Activated T-cell treated with anti-CD3 and anti-CD28 coated beads, Interleukin-2, amount 50 U/mL, for 24 hours (primary cell): ENCODE data around the gene STAG1.
"Not testable (repeated sequence)": the region's sequence is repeated elsewhere in the genome, so short reads cannot be mapped to it uniquely, and the experiment has no call there.

ENCODE experiments used
- DNase-seq: peaks from one replicate; pipeline ENCODE4 v3.0.0-alpha.2; 2020
- H3K27ac Mint-ChIP-seq: 2 replicates; pipeline ENCODE4 v1.8.0; 2020; ENCODE audit warnings: mild to moderate bottlenecking, mixed read lengths
- H3K27me3 Mint-ChIP-seq: 2 replicates; pipeline ENCODE4 v1.8.0; 2020; ENCODE audit warnings: mixed read lengths
- H3K36me3 Mint-ChIP-seq: 2 replicates; pipeline ENCODE4 v1.8.0; 2020; ENCODE audit warnings: low read depth, mixed read lengths
- H3K4me1 Mint-ChIP-seq: 2 replicates; pipeline ENCODE4 v1.8.0; 2020; ENCODE audit warnings: low read depth, mixed read lengths
- H3K4me3 Mint-ChIP-seq: 2 replicates; pipeline ENCODE4 v1.8.0; 2020; ENCODE audit warnings: mild to moderate bottlenecking, moderate library complexity, mixed read lengths
- H3K9me3 Mint-ChIP-seq: 2 replicates; pipeline ENCODE4 v1.8.0; 2020; ENCODE audit warnings: mixed read lengths

STAG1 gene

DNA sequence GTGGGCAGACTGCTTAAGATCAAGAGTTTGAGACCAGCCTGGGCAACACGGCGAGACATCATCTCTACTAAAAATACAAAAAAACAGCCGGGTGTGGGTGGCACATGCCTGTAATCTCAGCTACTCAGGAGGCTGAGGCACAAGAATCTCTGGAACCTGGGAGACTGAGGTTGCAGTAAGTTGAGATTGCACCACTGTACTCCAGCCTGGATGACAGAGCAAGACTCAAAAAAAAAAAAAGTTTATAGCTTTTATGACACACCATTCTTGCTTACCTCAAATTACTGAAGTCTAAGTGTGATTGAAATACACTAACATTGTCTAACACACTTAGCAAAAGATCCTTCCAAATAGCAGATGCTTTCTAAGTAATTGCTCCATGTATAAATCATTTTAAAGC, 207.6 kb downstream of the STAG1 start:
- Mint-ChIP-seq H3K36me3 (peaks cover 19% of the 10 kb centered on the region), H3K27me3 (no peaks in the 10 kb centered on the region), H3K27ac (no peak overlapping the region), H3K4me1 (peaks cover 21% of the 10 kb centered on the region), H3K4me3 (no peak overlapping the region), H3K9me3 (no peaks in the 10 kb centered on the region)
- no peak for DNase-seq

DNA sequence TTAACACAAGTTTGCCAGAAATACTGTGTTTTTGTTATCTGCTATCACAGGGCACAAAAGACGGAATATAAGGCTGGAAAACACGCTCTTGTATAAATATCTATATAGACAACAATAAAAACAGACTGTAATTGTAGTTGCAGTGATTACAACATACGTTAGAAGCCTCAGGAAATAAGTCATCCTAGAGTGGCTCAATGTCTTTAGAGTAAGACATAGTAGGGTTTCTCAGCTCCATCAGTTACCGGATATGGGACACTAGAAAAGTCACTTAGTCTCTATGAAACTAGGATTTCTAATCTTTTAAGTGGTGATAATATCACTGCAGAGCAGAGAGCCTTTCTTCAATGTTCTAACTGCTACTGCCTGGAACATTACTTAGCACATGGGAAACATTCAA, 208.8 kb downstream of the STAG1 start:
- H3K4me3 Mint-ChIP-seq: no peak overlapping the region
- no peak for DNase-seq
- H3K9me3 Mint-ChIP-seq: no peaks in the 10 kb centered on the region
- H3K27me3 Mint-ChIP-seq: no peaks in the 10 kb centered on the region
- H3K36me3 Mint-ChIP-seq: peaks cover 23% of the 10 kb centered on the region
- H3K4me1 Mint-ChIP-seq: peaks cover 20% of the 10 kb centered on the region
- H3K27ac Mint-ChIP-seq: no peak overlapping the region

DNA sequence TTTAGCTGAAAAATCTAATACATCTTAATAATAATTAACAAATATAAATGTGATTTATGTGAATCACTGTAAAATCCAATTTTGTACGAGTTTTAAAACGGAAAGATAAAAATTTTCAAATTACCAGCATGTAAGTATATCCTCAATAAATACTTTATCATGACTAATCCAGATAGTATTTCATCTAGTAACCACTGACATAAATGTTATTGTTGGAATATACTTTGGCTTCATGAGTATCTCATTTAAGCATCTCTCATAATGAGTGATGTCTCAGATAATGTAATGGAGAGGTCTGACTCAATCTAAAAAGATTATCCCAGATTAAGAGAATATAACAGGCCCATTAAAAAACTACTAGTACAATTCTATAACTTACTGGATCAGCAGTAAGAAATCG, 216.3 kb downstream of the STAG1 start:
- Mint-ChIP-seq H3K27ac (no peak overlapping the region), H3K9me3 (peaks cover 18% of the 10 kb centered on the region), H3K4me3 (no peak overlapping the region), H3K36me3 (peaks cover 66% of the 10 kb centered on the region), H3K27me3 (no peaks in the 10 kb centered on the region), H3K4me1 (no peaks in the 10 kb centered on the region)
- DNase-seq: no peak

DNA sequence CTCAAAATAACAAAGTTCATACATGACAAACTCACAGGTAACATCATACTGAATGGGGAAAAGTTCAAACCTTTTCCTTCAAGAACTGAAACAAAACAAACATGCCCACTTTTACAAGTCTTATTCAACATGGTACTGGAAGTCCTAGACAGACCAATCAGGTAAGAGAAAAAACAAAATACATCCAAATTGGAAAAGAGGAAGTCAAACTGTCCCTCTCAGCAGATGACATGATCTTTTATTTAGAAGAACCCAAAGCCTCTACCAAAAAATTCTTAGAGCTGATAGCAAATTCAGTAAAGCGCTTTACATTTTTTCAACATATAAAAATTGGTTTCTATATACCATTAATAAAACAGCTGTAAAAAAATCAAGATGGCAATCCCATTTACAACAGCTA, 219.4 kb downstream of the STAG1 start:
- no peak for DNase-seq
- Mint-ChIP-seq H3K4me1 (peaks cover 8% of the 10 kb centered on the region), H3K27ac (no peak overlapping the region)

DNA sequence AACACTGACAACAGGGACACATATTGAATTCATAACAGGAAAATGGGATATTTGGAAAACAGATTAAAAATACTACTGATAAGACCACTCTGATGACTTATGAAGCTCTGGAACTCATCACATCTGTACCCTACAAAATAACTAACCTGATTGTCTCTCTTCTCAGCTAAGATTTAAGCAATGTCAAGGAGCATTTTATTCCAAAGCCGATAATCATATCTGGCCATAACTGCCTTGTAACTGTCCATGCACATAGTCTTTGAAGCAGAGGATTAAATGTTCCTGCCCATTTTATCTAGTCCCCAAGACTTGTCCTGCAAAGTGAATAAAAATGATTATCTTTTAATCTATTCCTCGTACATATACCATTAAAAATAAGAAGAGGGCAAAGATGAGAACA, 234.1 kb downstream of the STAG1 start:
- no peaks in the 10 kb centered on the region for H3K9me3 Mint-ChIP-seq
- no peaks in the 10 kb centered on the region for H3K27me3 Mint-ChIP-seq
- no peak for DNase-seq
- peaks cover 55% of the 10 kb centered on the region for H3K36me3 Mint-ChIP-seq
- peaks cover 2% of the 10 kb centered on the region for H3K4me1 Mint-ChIP-seq
- H3K27ac Mint-ChIP-seq: no peak overlapping the region
- no peak overlapping the region for H3K4me3 Mint-ChIP-seq

More for the DNA sequence above, 219.4 kb downstream of the STAG1 start:
- H3K4me3 Mint-ChIP-seq: no peak overlapping the region
- no peaks in the 10 kb centered on the region for H3K27me3 Mint-ChIP-seq
- H3K36me3 Mint-ChIP-seq: peaks cover 80% of the 10 kb centered on the region
- H3K9me3 Mint-ChIP-seq: peaks cover 32% of the 10 kb centered on the region

DNA sequence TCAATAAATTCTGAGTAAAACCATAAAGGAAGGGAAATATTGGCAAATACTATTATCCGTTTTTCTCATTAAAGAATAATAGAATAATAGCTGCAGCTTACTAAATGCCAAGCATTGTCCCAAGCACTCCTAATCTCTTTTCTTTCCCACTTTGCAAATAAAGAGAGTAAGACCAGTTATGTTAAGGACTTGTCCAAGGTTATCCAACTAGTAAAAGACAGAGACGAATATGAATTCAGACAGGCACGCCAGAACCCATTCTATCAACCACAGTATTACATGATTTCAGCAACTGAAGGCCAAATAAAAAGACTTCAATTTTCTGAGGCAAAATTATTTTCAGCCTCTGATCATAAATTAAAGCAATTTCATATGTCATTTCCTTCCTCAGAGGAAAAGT, 235.5 kb downstream of the STAG1 start:
- Mint-ChIP-seq H3K27ac (no peak overlapping the region), H3K4me1 (peaks cover 2% of the 10 kb centered on the region), H3K27me3 (no peaks in the 10 kb centered on the region), H3K4me3 (no peak overlapping the region), H3K9me3 (no peaks in the 10 kb centered on the region), H3K36me3 (peaks cover 63% of the 10 kb centered on the region)
- no peak for DNase-seq

DNA sequence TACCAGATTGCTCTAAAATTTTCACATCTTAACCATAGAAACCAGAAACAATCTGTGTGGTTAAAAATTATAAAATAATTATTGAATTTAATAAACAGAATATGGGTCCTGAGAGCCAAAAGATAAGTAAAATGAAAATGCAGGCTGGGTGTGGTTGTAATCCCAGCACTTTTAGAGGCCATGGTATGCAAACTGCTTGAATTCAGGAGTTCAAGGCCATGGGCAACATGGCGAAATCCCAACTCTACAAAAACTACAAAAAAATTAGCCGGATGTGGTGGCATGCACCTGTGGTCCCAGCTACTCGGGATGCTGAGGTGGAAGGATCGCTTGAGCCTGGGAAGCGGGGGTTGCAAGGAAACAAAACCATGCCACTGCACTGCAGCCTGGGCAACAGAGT, 236.1 kb downstream of the STAG1 start:
- H3K4me1 Mint-ChIP-seq: peaks cover 2% of the 10 kb centered on the region
- no peak overlapping the region for H3K27ac Mint-ChIP-seq
- H3K4me3 Mint-ChIP-seq: no peak overlapping the region
- H3K27me3 Mint-ChIP-seq: no peaks in the 10 kb centered on the region
- H3K36me3 Mint-ChIP-seq: peaks cover 62% of the 10 kb centered on the region
- DNase-seq: no peak
- H3K9me3 Mint-ChIP-seq: no peaks in the 10 kb centered on the region

DNA sequence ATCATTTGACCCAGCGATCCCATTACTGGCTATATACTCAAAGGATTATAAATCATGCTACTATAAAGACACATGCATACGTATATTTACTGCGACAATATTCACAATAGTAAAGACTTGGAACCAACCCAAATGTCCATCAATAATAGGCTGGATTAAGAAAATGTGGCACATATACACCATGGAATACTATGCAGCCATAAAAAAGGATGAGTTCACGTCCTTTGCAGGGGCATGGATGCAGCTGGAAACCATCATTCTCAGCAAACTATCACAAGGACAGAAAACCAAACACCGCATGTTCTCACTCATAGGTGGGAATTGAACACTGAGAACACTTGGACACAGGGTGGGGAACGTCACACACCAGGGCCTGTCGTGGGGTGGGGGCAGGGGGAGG, 237.6 kb downstream of the STAG1 start:
- peaks cover 64% of the 10 kb centered on the region for H3K36me3 Mint-ChIP-seq
- not testable (repeated sequence) for H3K9me3 Mint-ChIP-seq, H3K4me1 Mint-ChIP-seq, DNase-seq, H3K27me3 Mint-ChIP-seq, H3K4me3 Mint-ChIP-seq, H3K27ac Mint-ChIP-seq

DNA sequence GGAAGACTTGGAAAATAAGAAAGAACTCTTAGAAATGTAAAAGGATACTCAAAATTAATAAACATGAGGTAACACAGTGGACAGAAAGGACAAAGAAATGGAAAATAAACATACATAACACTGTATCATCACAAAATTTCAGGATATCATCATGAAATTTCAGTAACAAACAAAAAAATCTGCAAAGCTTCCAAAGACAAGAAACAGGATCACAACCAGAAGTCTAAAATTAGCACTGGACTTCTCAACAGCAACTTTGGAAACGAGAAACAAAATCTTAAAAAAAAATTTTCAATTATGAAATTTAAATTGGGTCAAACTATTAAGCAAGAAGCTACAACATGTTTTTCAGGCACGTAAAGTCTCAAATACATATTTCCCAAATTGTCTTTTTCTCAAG, 238.8 kb downstream of the STAG1 start:
- no peak overlapping the region for H3K4me3 Mint-ChIP-seq
- H3K4me1 Mint-ChIP-seq: peaks cover 2% of the 10 kb centered on the region
- H3K9me3 Mint-ChIP-seq: no peaks in the 10 kb centered on the region
- no peaks in the 10 kb centered on the region for H3K27me3 Mint-ChIP-seq
- peaks cover 62% of the 10 kb centered on the region for H3K36me3 Mint-ChIP-seq
- DNase-seq: no peak
- no peak overlapping the region for H3K27ac Mint-ChIP-seq

DNA sequence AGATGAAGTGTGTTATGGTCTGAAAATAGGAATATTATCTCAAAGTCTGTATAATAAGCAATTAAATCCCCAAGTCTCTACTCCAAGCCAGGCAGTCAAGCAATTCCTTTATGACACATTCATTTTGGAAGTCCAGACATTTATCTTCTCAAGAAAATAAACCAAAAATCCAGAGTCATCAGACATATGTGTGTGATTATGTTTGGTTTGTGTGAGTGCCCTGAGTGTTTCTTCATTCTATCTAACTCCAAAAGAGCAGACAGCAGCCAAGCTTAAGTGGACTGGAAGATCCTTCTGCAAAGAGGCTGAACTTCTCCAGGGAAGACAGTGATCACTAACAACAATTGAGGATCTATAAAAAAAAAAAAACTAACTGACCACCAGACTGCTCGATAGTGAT, 239.8 kb downstream of the STAG1 start:
- Mint-ChIP-seq H3K27ac (no peak overlapping the region), H3K4me1 (peaks cover 2% of the 10 kb centered on the region), H3K4me3 (no peak overlapping the region), H3K27me3 (no peaks in the 10 kb centered on the region), H3K9me3 (no peaks in the 10 kb centered on the region), H3K36me3 (peaks cover 60% of the 10 kb centered on the region)
- DNase-seq: no peak

DNA sequence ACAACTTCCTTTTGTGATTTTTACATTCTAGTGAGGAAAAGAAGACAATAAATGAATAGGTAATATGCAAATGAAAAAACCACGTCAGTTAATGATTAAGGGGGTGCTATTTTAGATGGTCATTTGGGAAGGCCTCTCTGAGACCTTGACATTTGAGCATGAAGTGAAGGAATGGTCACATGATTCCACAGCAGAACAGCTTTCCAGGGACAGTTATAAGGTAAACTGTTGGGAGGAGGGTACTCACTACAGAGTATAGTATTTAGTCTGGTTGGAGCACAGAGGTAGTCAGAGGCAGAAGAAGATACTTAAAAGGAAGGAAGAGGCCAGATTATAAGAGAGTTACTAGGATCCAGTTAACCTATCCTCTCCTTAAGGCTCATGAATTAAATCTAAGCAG, 246.5 kb downstream of the STAG1 start:
- Mint-ChIP-seq H3K4me3 (no peak overlapping the region), H3K9me3 (no peaks in the 10 kb centered on the region), H3K27ac (no peak overlapping the region), H3K36me3 (peaks cover 50% of the 10 kb centered on the region), H3K27me3 (no peaks in the 10 kb centered on the region), H3K4me1 (no peaks in the 10 kb centered on the region)
- DNase-seq: no peak

DNA sequence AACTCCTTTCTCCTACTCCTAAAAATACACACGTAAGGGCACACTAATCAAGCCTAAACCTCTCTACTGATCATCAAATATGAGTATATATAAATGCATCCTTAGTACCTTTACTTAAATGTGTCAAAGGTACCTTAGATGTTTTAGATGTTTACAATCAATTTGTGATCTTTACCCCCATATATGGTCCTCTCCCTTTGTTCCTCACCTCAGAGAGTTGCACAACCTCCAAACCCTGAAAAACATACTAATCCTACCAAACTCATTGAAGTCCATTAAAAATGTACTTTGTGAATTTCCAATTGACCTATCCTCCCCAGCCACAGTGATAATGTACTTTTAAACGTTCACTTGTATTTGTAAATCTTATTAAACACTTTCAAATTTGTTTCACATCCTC, 249.1 kb downstream of the STAG1 start:
- DNase-seq: no peak
- Mint-ChIP-seq H3K27ac (peak overlapping the region; percentile 16), H3K4me1 (no peaks in the 10 kb centered on the region), H3K9me3 (no peaks in the 10 kb centered on the region), H3K4me3 (no peak overlapping the region), H3K27me3 (no peaks in the 10 kb centered on the region), H3K36me3 (peaks cover 64% of the 10 kb centered on the region)

DNA sequence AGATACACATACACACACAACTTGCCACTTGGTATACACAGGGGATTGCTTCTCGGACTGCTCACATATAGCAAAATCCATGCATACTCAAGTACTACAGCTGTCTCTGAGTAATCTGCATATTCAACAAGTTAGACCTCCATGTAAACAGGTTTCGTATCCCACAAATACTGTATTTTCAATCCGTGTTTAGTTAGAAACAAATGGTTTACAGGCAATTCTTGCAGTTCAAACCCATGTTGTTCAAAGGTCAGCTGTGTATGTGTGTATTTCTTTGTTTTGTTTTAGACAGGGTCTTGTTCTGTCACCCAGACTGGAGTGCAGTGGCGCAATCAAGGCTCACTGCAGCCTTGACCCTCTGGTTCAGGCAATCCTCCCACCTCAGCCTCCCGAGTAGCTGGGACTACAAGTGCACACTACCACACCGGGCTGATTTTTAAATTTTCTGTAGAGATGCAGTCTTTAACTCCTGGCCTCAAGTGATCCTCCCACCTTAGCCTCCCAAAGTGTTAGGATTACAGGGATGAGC, 253.2 kb downstream of the STAG1 start:
- H3K9me3 Mint-ChIP-seq: peaks cover 2% of the 10 kb centered on the region
- no peak overlapping the region for H3K27ac Mint-ChIP-seq
- H3K4me1 Mint-ChIP-seq: no peaks in the 10 kb centered on the region
- no peak for DNase-seq
- peaks cover 76% of the 10 kb centered on the region for H3K36me3 Mint-ChIP-seq
- H3K4me3 Mint-ChIP-seq: no peak overlapping the region
- H3K27me3 Mint-ChIP-seq: no peaks in the 10 kb centered on the region

DNA sequence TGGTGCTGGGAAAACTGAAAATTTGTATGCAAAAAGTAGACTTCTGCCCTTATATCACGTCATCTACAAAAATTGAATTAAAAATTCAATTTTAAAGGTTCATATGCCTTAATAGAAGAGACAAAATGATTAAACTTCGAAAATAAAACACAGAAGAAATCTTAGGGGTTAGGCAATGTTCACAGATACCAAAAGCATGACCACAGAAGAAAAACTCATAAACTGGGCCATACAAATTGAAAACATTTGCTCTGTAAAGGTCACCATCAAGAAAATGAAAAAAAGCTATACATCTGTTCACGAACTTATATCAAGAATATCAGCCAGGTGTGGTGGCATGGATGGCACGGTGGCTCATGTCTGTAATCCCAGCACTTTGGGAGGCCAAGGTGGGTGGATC, 257.0 kb downstream of the STAG1 start:
- no peaks in the 10 kb centered on the region for H3K4me1 Mint-ChIP-seq
- H3K4me3 Mint-ChIP-seq: no peak overlapping the region
- H3K27ac Mint-ChIP-seq: no peak overlapping the region
- DNase-seq: no peak
- peaks cover 88% of the 10 kb centered on the region for H3K36me3 Mint-ChIP-seq
- no peaks in the 10 kb centered on the region for H3K27me3 Mint-ChIP-seq
- peaks cover 2% of the 10 kb centered on the region for H3K9me3 Mint-ChIP-seq

DNA sequence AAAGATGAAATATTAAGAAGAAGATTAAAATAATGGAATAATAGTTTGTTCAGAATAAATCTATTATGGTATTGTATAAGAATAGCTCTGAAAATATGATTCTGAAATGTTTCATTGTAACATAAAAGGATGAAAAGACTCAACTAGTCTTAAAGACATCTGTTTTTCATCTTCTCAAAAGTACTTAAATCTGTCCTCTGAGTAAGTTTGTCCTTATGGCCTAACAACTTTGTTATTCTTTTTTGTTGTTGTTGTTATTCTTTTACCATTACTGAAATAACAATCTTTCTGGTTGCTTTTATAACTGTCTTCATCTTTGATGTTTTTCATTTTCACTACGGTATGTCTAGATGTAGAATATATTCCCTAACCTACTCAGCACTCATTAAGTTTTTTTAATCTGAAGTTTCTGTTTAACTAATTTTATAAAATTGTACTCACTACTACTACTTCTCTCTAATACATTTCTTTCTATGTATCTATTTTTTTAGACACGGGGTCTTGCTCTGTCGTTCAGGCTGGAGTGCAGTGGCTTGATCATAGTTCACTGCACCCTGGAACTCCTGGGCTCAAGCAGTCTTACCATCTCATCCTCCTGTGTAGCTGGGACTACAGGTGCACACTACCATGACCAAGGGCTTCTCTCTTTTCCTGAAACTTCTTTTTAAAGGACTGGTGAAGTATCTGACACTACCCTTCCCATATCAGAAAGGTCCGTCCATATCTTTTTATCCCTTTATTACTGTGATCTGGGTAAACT, 261.4 kb downstream of the STAG1 start:
- H3K27ac Mint-ChIP-seq: no peak overlapping the region
- H3K4me3 Mint-ChIP-seq: no peak overlapping the region
- DNase-seq: no peak
- H3K9me3 Mint-ChIP-seq: peaks cover 2% of the 10 kb centered on the region
- no peaks in the 10 kb centered on the region for H3K27me3 Mint-ChIP-seq
- no peaks in the 10 kb centered on the region for H3K4me1 Mint-ChIP-seq
- H3K36me3 Mint-ChIP-seq: peaks cover 78% of the 10 kb centered on the region

DNA sequence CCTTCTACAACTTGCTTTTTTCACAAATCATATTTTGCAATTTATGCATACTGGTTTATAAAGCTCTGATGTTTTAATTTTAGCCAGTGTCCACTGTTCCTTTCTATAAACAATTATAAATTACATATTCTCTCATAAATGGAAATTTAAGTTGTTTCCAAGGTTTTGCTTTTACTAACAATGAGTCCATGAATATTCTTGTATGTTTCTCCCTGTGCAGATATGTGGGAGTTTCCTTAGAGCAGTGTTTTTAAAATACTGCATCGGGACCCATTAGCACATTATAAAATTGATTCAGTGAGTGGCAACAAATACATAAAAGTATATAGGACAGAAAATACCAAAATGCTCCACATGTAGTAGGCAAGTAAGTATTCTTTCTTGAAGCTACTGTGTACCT, 266.4 kb downstream of the STAG1 start:
- Mint-ChIP-seq H3K36me3 (peaks cover 43% of the 10 kb centered on the region), H3K27ac (no peak overlapping the region), H3K9me3 (no peaks in the 10 kb centered on the region), H3K27me3 (no peaks in the 10 kb centered on the region), H3K4me1 (no peaks in the 10 kb centered on the region), H3K4me3 (no peak overlapping the region)
- DNase-seq: no peak
